ENCODE results near the gene PTPRZ1. TPM values are rescaled to one million over a fixed set of nuclear protein-coding genes. Genes with fewer than 3 reads are reported as not detected.

The PTPRZ1 gene
- total and polyA plus RNA-seq, 10 of the 15 experiments (the other 5 are each of a cell fraction or from before 2014, with no cell fraction given): 0.05 to 0.21 (median 0.11) TPM; not detected in 7

- TF ChIP-seq, protein P1, sequence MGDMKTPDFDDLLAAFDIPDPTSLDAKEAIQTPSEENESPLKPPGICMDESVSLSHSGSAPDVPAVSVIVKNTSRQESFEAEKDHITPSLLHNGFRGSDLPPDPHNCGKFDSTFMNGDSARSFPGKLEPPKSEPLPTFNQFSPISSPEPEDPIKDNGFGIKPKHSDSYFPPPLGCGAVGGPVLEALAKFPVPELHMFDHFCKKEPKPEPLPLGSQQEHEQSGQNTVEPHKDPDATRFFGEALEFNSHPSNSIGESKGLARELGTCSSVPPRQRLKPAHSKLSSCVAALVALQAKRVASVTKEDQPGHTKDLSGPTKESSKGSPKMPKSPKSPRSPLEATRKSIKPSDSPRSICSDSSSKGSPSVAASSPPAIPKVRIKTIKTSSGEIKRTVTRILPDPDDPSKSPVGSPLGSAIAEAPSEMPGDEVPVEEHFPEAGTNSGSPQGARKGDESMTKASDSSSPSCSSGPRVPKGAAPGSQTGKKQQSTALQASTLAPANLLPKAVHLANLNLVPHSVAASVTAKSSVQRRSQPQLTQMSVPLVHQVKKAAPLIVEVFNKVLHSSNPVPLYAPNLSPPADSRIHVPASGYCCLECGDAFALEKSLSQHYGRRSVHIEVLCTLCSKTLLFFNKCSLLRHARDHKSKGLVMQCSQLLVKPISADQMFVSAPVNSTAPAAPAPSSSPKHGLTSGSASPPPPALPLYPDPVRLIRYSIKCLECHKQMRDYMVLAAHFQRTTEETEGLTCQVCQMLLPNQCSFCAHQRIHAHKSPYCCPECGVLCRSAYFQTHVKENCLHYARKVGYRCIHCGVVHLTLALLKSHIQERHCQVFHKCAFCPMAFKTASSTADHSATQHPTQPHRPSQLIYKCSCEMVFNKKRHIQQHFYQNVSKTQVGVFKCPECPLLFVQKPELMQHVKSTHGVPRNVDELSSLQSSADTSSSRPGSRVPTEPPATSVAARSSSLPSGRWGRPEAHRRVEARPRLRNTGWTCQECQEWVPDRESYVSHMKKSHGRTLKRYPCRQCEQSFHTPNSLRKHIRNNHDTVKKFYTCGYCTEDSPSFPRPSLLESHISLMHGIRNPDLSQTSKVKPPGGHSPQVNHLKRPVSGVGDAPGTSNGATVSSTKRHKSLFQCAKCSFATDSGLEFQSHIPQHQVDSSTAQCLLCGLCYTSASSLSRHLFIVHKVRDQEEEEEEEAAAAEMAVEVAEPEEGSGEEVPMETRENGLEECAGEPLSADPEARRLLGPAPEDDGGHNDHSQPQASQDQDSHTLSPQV (IDR thresholded peaks at IDR 0.05): no peak
- TF ChIP-seq SPI1 (IDR thresholded peaks at IDR 0.05; ENCODE audit: borderline replicate concordance, insufficient read depth, low read depth, low read length) (no peak), NR2C1 (IDR thresholded peaks at IDR 0.05) (no peak), POLR2AphosphoS5 (IDR thresholded peaks at IDR 0.05; ENCODE audit: low read length) (no peak), ZBTB11 (CRISPR knock-in tag; IDR thresholded peaks at IDR 0.05) (no peak), ETV6 (conservative IDR thresholded peaks at IDR 0.05 in 1 of 2, IDR thresholded peaks at IDR 0.05 in 1 of 2; ENCODE audit: borderline replicate concordance in 1 of 2, low read depth in 1 of 2) (no peak), BRCA1 (IDR thresholded peaks at IDR 0.05; ENCODE audit: low read depth, low read length) (no peak), CHD1 (IDR thresholded peaks at IDR 0.05; ENCODE audit: low read depth, low read length) (no peak), SP1 (IDR thresholded peaks at IDR 0.05; ENCODE audit: low read depth, low read length) (no peak)
These were observed 119.1 kb downstream of the PTPRZ1 start (continued) for GRCh38 chr7:121992068-121992467.

Measured in GM12878 (cell line).